GM23338 (cell line): ENCODE data around the gene GIPC2. TPM values are rescaled to one million over a fixed set of nuclear protein-coding genes. Genes with fewer than 3 reads are reported as not detected.

Experiments used
- ATAC-seq: fragments of 200-7000 bp; cut with Tn5 transposase; 3 replicates; pipeline ENCODE4 v1.9.1; 2020
- DNase-seq: peaks from one replicate; pipeline ENCODE4 v3.0.0-alpha.2; 2015; ENCODE audit warnings: low spot score
- H2AFZ ChIP-seq: fragments of 200-600 bp; sonication (generic); 2 replicates; pipeline ENCODE4 v1.8.0; 2016; ENCODE audit warnings: antibody characterized with exemption, mild to moderate bottlenecking, moderate library complexity
- H3F3A ChIP-seq: fragments of 200-600 bp; sonication (generic); replicated peaks from 2 replicates; pipeline ENCODE4 v1.8.0; 2017; ENCODE audit warnings: antibody characterized with exemption, mixed run types, low read depth
- H3K27ac ChIP-seq: fragments of 200-600 bp; sonication (generic); 2 replicates; pipeline ENCODE4 v1.6.1; 2016; ENCODE audit warnings: low read depth
- H3K27me3 ChIP-seq: fragments of 200-600 bp; sonication (generic); 2 replicates; pipeline ENCODE4 v1.8.0; 2016; ENCODE audit warnings: mild to moderate bottlenecking, mixed run types, moderate library complexity; ENCODE audit not compliant: insufficient read depth
- H3K36me3 ChIP-seq: fragments of 200-600 bp; sonication (generic); 2 replicates; pipeline ENCODE4 v1.8.0; 2016; ENCODE audit warnings: mild to moderate bottlenecking; ENCODE audit not compliant: insufficient read depth
- H3K4me1 ChIP-seq: fragments of 200-600 bp; sonication (generic); 2 replicates; pipeline ENCODE4 v1.8.0; 2016; ENCODE audit warnings: mild to moderate bottlenecking, moderate library complexity; ENCODE audit not compliant: insufficient read depth
- H3K4me2 ChIP-seq: fragments of 200-600 bp; sonication (generic); 2 replicates; pipeline ENCODE4 v1.7.1; 2017; ENCODE audit warnings: mixed run types
- H3K4me3 ChIP-seq: fragments of 200-600 bp; sonication (generic); 2 replicates; pipeline ENCODE4 v1.6.1; 2016; ENCODE audit warnings: mixed run types
- H3K79me2 ChIP-seq: fragments of 200-600 bp; sonication (generic); replicated peaks from 2 replicates; pipeline ENCODE4 v1.8.0; 2017; ENCODE audit warnings: mild to moderate bottlenecking; ENCODE audit not compliant: insufficient read depth
- H3K9me2 ChIP-seq: fragments of 200-600 bp; sonication (generic); 2 replicates; pipeline ENCODE4 v1.8.0; 2017; ENCODE audit not compliant: insufficient read depth
- H4K20me1 ChIP-seq: fragments of 200-600 bp; sonication (generic); replicated peaks from 2 replicates; pipeline ENCODE4 v1.8.0; 2017; ENCODE audit warnings: mild to moderate bottlenecking; ENCODE audit not compliant: insufficient read depth
- H3K27ac Mint-ChIP-seq: 2 replicates; pipeline ENCODE4 v1.8.0; 2020; ENCODE audit warnings: inconsistent platforms, mild to moderate bottlenecking, moderate library complexity, mixed read lengths
- H3K27me3 Mint-ChIP-seq: 3 replicates; pipeline ENCODE4 v1.8.0; 2022; ENCODE audit warnings: low read depth, mild to moderate bottlenecking, moderate library complexity, mixed read lengths, inconsistent platforms; ENCODE audit not compliant: insufficient read depth, poor library complexity
- H3K36me3 Mint-ChIP-seq: 3 replicates; pipeline ENCODE4 v1.8.0; 2021; ENCODE audit warnings: low read depth, mild to moderate bottlenecking, inconsistent platforms, moderate library complexity, mixed read lengths
- H3K4me1 Mint-ChIP-seq: 3 replicates; pipeline ENCODE4 v1.8.0; 2020; ENCODE audit warnings: mild to moderate bottlenecking, inconsistent platforms, mixed read lengths
- H3K4me3 Mint-ChIP-seq: 3 replicates; pipeline ENCODE4 v1.8.0; 2021; ENCODE audit warnings: moderate library complexity, mild to moderate bottlenecking, inconsistent platforms, mixed read lengths
- H3K9me3 Mint-ChIP-seq: 3 replicates; pipeline ENCODE4 v1.8.0; 2020; ENCODE audit warnings: moderate library complexity, mild to moderate bottlenecking, inconsistent platforms, mixed read lengths
- CREB1 ChIP-seq: fragments of 250-450 bp; sonication (Bioruptor Pico); IDR thresholded peaks from 2 replicates; pipeline ENCODE4 v1.5.0; 2020; ENCODE audit warnings: low read depth, mild to moderate bottlenecking, moderate library complexity
- JUNB ChIP-seq: IDR thresholded peaks from one replicate; pipeline ENCODE4 v1.6.1; 2016; ENCODE audit warnings: antibody characterized with exemption; ENCODE audit not compliant: unreplicated experiment
- STAT1 ChIP-seq: IDR thresholded peaks from one replicate; pipeline ENCODE4 v1.6.1; 2016; ENCODE audit warnings: antibody characterized with exemption; ENCODE audit not compliant: unreplicated experiment
- ZNF114 ChIP-seq: fragments of 250-450 bp; sonication (Bioruptor Pico); IDR thresholded peaks from 2 replicates; pipeline ENCODE4 v1.5.0; 2020; ENCODE audit warnings: mild to moderate bottlenecking, moderate library complexity
- ZNF331 ChIP-seq: fragments of 250-450 bp; sonication (Bioruptor Pico); IDR thresholded peaks from 2 replicates; pipeline ENCODE4 v1.5.0; 2020; ENCODE audit warnings: low read depth, mild to moderate bottlenecking, moderate library complexity
- polyA plus RNA-seq: library from polyadenylated mRNA; unstranded; fragments of >200 nt; fragmentation: Nextera tagmentation; extraction: Ambion mirVana; gene quantifications from 2 replicates; pipeline ENCODE4 v1.2.1, GENCODE V29; 2016
- total RNA-seq: library from RNA; depleted of rRNA; stranded (reverse); fragments of >200 nt; shearing (Covaris generic); gene quantifications from 2 replicates; pipeline ENCODE4 v1.2.3, GENCODE V29; 2014
- TF ChIP-seq, protein P1 (sequence below): IDR thresholded peaks from 2 replicates; pipeline ENCODE4 v1.6.1; 2016; ENCODE audit warnings: antibody characterized with exemption
- TF ChIP-seq, protein P2 (sequence below): fragments of 250-450 bp; sonication (Bioruptor Pico); IDR thresholded peaks from 2 replicates; pipeline ENCODE4 v1.5.0; 2020; ENCODE audit warnings: mild to moderate bottlenecking, moderate library complexity
- TF ChIP-seq, protein P3 (sequence below), 2 experiments: fragments of 200-600 bp in 1 of 2; sonication (generic) in 1 of 2; conservative IDR thresholded peaks; 2 replicates each; pipeline versions ENCODE4 v1.5.1 to v1.6.1; 2016 to 2017; ENCODE audit warnings: antibody characterized with exemption in 2 of 2, low read depth in 2 of 2, mild to moderate bottlenecking in 2 of 2, moderate library complexity in 1 of 2

The GIPC2 gene
- total and polyA plus RNA-seq, 2 experiments from 2014 or later, result 1.2 to 1.5 TPM

DNA sequence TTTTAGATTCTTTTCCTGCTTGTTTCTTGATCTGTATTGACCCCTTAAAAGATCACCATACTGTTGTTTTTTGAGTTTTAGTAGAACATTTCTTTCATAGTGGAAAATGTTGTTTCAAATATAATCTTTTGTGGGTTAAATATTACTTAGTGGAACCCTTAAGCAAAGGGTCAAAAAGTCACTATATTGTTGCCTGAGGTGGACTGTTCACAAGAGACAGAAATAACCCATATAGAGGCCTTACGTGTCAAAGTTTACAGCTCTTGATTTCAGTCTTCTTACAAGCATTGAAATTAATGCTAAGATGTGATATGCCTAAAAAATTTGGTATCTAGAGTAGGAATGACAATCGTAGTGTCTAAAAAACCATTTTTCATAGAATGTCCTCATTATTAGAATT, 34.7 kb upstream of the GIPC2 start:
- Histone ChIP-seq H3K27ac (no peak overlapping the region), H3K79me2 (no peaks in the 10 kb centered on the region)
- no peak for ATAC-seq

DNA sequence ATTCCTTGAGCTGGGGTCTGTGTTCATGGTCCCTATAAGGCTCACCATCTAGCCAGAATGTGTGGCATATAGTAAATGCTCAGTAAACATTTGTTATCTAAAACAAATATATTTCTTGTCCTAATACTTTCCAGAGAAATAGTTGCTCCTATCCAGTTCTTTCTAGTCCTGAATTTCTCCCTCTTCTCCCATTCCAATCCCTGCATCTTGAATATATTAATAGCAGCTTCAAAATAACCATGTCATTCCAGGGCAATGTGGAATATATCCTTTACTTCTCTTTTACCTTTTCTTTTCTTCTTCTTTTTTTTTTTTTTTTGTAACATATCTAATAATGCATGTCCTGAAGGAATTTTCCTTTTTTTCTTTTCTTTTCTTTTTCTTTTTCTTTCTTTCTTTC, 30.6 kb upstream of the GIPC2 start:
- Mint-ChIP-seq H3K4me3 (no peak overlapping the region), H3K36me3 (peaks cover 2% of the 10 kb centered on the region; the same call in 1 of the 3 replicates), H3K4me1 (no peaks in the 10 kb centered on the region), H3K9me3 (no peaks in the 10 kb centered on the region), H3K27ac (no peak overlapping the region), H3K27me3 (peaks cover 2% of the 10 kb centered on the region)
- H3K27me3 ChIP-seq, result no peaks in the 10 kb centered on the region
- H4K20me1 ChIP-seq, result no peaks in the 10 kb centered on the region
- no peak overlapping the region for H3K27ac ChIP-seq
- H3K4me1 ChIP-seq, result no peaks in the 10 kb centered on the region
- no peaks in the 10 kb centered on the region for H3K9me2 ChIP-seq
- no peak for ATAC-seq
- no peaks in the 10 kb centered on the region for H3K36me3 ChIP-seq
- H3K4me2 ChIP-seq, result no peak overlapping the region
- H3F3A ChIP-seq, result no peaks in the 10 kb centered on the region
- no peak overlapping the region for H2AFZ ChIP-seq
- no peak for DNase-seq
- H3K79me2 ChIP-seq, result no peaks in the 10 kb centered on the region
- H3K4me3 ChIP-seq, result no peak overlapping the region
- no peak for TF ChIP-seq STAT1
- no peak for TF ChIP-seq ZNF114 (CRISPR knock-in tag)
- TF ChIP-seq, protein P1, sequence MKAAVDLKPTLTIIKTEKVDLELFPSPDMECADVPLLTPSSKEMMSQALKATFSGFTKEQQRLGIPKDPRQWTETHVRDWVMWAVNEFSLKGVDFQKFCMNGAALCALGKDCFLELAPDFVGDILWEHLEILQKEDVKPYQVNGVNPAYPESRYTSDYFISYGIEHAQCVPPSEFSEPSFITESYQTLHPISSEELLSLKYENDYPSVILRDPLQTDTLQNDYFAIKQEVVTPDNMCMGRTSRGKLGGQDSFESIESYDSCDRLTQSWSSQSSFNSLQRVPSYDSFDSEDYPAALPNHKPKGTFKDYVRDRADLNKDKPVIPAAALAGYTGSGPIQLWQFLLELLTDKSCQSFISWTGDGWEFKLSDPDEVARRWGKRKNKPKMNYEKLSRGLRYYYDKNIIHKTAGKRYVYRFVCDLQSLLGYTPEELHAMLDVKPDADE, result no peak
- TF ChIP-seq, protein P2, sequence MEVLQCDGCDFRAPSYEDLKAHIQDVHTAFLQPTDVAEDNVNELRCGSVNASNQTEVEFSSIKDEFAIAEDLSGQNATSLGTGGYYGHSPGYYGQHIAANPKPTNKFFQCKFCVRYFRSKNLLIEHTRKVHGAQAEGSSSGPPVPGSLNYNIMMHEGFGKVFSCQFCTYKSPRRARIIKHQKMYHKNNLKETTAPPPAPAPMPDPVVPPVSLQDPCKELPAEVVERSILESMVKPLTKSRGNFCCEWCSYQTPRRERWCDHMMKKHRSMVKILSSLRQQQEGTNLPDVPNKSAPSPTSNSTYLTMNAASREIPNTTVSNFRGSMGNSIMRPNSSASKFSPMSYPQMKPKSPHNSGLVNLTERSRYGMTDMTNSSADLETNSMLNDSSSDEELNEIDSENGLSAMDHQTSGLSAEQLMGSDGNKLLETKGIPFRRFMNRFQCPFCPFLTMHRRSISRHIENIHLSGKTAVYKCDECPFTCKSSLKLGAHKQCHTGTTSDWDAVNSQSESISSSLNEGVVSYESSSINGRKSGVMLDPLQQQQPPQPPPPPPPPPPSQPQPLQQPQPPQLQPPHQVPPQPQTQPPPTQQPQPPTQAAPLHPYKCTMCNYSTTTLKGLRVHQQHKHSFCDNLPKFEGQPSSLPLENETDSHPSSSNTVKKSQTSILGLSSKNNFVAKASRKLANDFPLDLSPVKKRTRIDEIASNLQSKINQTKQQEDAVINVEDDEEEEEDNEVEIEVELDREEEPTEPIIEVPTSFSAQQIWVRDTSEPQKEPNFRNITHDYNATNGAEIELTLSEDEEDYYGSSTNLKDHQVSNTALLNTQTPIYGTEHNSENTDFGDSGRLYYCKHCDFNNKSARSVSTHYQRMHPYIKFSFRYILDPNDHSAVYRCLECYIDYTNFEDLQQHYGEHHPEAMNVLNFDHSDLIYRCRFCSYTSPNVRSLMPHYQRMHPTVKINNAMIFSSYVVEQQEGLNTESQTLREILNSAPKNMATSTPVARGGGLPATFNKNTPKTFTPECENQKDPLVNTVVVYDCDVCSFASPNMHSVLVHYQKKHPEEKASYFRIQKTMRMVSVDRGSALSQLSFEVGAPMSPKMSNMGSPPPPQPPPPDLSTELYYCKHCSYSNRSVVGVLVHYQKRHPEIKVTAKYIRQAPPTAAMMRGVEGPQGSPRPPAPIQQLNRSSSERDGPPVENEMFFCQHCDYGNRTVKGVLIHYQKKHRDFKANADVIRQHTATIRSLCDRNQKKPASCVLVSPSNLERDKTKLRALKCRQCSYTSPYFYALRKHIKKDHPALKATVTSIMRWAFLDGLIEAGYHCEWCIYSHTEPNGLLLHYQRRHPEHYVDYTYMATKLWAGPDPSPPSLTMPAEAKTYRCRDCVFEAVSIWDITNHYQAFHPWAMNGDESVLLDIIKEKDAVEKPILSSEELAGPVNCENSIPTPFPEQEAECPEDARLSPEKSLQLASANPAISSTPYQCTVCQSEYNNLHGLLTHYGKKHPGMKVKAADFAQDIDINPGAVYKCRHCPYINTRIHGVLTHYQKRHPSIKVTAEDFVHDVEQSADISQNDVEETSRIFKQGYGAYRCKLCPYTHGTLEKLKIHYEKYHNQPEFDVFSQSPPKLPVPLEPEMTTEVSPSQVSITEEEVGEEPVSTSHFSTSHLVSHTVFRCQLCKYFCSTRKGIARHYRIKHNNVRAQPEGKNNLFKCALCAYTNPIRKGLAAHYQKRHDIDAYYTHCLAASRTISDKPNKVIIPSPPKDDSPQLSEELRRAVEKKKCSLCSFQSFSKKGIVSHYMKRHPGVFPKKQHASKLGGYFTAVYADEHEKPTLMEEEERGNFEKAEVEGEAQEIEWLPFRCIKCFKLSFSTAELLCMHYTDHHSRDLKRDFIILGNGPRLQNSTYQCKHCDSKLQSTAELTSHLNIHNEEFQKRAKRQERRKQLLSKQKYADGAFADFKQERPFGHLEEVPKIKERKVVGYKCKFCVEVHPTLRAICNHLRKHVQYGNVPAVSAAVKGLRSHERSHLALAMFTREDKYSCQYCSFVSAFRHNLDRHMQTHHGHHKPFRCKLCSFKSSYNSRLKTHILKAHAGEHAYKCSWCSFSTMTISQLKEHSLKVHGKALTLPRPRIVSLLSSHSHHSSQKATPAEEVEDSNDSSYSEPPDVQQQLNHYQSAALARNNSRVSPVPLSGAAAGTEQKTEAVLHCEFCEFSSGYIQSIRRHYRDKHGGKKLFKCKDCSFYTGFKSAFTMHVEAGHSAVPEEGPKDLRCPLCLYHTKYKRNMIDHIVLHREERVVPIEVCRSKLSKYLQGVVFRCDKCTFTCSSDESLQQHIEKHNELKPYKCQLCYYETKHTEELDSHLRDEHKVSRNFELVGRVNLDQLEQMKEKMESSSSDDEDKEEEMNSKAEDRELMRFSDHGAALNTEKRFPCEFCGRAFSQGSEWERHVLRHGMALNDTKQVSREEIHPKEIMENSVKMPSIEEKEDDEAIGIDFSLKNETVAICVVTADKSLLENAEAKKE (CRISPR knock-in tag), result no peak
- TF ChIP-seq JUNB, result no peak
- TF ChIP-seq CREB1 (CRISPR knock-in tag), result no peak
- no peak for TF ChIP-seq ZNF331 (CRISPR knock-in tag)

More for the DNA sequence above, 34.7 kb upstream of the GIPC2 start:
- H3K4me3 Mint-ChIP-seq, result no peak overlapping the region
- H4K20me1 ChIP-seq, result no peaks in the 10 kb centered on the region
- no peak overlapping the region for H3K4me3 ChIP-seq
- no peak overlapping the region for H3K27ac Mint-ChIP-seq
- H3K9me3 Mint-ChIP-seq, result no peaks in the 10 kb centered on the region
- H3K4me2 ChIP-seq, result no peak overlapping the region
- H3K36me3 ChIP-seq, result no peaks in the 10 kb centered on the region
- H3K4me1 Mint-ChIP-seq, result peaks cover 1% of the 10 kb centered on the region; the same call in 2 of the 3 replicates
- no peak overlapping the region for H2AFZ ChIP-seq
- peaks cover 2% of the 10 kb centered on the region for H3K27me3 Mint-ChIP-seq
- H3K4me1 ChIP-seq, result no peaks in the 10 kb centered on the region
- no peak for DNase-seq
- H3K27me3 ChIP-seq, result no peaks in the 10 kb centered on the region
- peaks cover 2% of the 10 kb centered on the region; the same call in 1 of the 3 replicates for H3K36me3 Mint-ChIP-seq
- H3F3A ChIP-seq, result no peaks in the 10 kb centered on the region
- TF ChIP-seq, protein P3, sequence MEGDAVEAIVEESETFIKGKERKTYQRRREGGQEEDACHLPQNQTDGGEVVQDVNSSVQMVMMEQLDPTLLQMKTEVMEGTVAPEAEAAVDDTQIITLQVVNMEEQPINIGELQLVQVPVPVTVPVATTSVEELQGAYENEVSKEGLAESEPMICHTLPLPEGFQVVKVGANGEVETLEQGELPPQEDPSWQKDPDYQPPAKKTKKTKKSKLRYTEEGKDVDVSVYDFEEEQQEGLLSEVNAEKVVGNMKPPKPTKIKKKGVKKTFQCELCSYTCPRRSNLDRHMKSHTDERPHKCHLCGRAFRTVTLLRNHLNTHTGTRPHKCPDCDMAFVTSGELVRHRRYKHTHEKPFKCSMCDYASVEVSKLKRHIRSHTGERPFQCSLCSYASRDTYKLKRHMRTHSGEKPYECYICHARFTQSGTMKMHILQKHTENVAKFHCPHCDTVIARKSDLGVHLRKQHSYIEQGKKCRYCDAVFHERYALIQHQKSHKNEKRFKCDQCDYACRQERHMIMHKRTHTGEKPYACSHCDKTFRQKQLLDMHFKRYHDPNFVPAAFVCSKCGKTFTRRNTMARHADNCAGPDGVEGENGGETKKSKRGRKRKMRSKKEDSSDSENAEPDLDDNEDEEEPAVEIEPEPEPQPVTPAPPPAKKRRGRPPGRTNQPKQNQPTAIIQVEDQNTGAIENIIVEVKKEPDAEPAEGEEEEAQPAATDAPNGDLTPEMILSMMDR (conservative IDR thresholded peaks at IDR 0.05; ENCODE audit: low read depth in 2 of 2), result no peak
- H3K9me2 ChIP-seq, result no peaks in the 10 kb centered on the region
